SK-N-SH (cell line): Measurements from ENCODE around the gene LDLRAD1.

Experiments
- CTCF ChIP-seq: fragments of 200-600 bp; sonication (generic); IDR thresholded peaks from 2 replicates; pipeline ENCODE4 v1.6.1; 2017; ENCODE audit warnings: antibody characterized with exemption, mild to moderate bottlenecking, moderate library complexity
- MXI1 ChIP-seq: IDR thresholded peaks from 2 replicates; pipeline ENCODE4 v1.6.1; 2012; ENCODE audit warnings: mild to moderate bottlenecking, low read depth, low read length, improper control_type of control experiment
- TAF1 ChIP-seq: IDR thresholded peaks from 2 replicates; pipeline ENCODE4 v1.6.1; 2012; ENCODE audit warnings: low read depth, mild to moderate bottlenecking, low read length, moderate library complexity, borderline replicate concordance
- ZBTB33 ChIP-seq: IDR thresholded peaks from 2 replicates; pipeline ENCODE4 v1.4.0; 2012; ENCODE audit warnings: low read depth, borderline replicate concordance

GRCh38 chr1:54013393-54014008 is 4.5 kb downstream of the LDLRAD1 start:
- TF ChIP-seq MXI1 (no peak), CTCF (no peak), ZBTB33 (no peak), TAF1 (no peak)
